GM21737 (cell line): ENCODE results near the gene MRPL38.
"Not testable (repeated sequence)": the region's sequence is repeated elsewhere in the genome, so short reads cannot be mapped to it uniquely, and the experiment has no call there.

Source experiments
- ATAC-seq: cut with Tn5 transposase; IDR thresholded peaks from one replicate; pipeline ENCODE4 v1.9.1; 2021; ENCODE audit warnings: mild to moderate bottlenecking, moderate library complexity; ENCODE audit not compliant: unreplicated experiment

The MRPL38 gene

GRCh38 chr17:75898065-75898464 lies 6.6 kb downstream of the MRPL38 start:
- no peak for ATAC-seq

GRCh38 chr17:75897160-75898019 lies 7.3 kb downstream of the MRPL38 start:
- ATAC-seq = no peak

- ATAC-seq = peak; percentile 48
These were observed 8.1 kb downstream of the MRPL38 start, which contains the start of gene TRIM65 for GRCh38 chr17:75896415-75897159. TSS of gene TRIM65 (minus strand) at chr17:75896951. CDS start at chr17:75896937, 14 bp downstream.

- no peak for ATAC-seq
These were observed 9.1 kb downstream of the MRPL38 start for GRCh38 chr17:75895370-75896155.

GRCh38 chr17:75894049-75894733 lies 10.5 kb downstream of the MRPL38 start:
- ATAC-seq = no peak

- ATAC-seq = no peak
These were observed 11.2 kb downstream of the MRPL38 start for GRCh38 chr17:75893305-75894048.

GRCh38 chr17:75892556-75893224 lies 12.0 kb downstream of the MRPL38 start:
- no peak for ATAC-seq

- ATAC-seq = no peak
These were observed 12.8 kb downstream of the MRPL38 start for GRCh38 chr17:75891605-75892555.

- ATAC-seq = no peak
These were observed 13.6 kb downstream of the MRPL38 start for GRCh38 chr17:75891022-75891604.

- ATAC-seq = no peak
These were observed 15.2 kb downstream of the MRPL38 start for GRCh38 chr17:75889454-75889853.

- ATAC-seq = no peak
These were observed 16.2 kb downstream of the MRPL38 start for GRCh38 chr17:75888484-75888883.

GRCh38 chr17:75885860-75886259 lies 18.8 kb downstream of the MRPL38 start:
- not testable (repeated sequence) for ATAC-seq

- ATAC-seq = no peak
These were observed 19.3 kb downstream of the MRPL38 start for GRCh38 chr17:75885431-75885830.

GRCh38 chr17:75881678-75882454 lies 22.8 kb downstream of the MRPL38 start:
- ATAC-seq = no peak

- no peak for ATAC-seq
These were observed 24.4 kb downstream of the MRPL38 start for GRCh38 chr17:75880266-75880665.

GRCh38 chr17:75878174-75878998 lies 26.3 kb downstream of the MRPL38 start, which contains the start of gene TRIM47:
TSS of gene TRIM47 (minus strand) at chr17:75878581. CDS start at chr17:75878548, 33 bp downstream.
- no peak for ATAC-seq
